MM.1S (cell line): ENCODE data around the gene LGMN.

ENCODE experiments used
- DNase-seq: peaks from one replicate; pipeline ENCODE4 v3.0.0-alpha.2; 2015
- H2AFZ ChIP-seq: fragments of 300-600 bp; sonication (generic); 2 replicates; pipeline ENCODE4 v1.6.0; 2016; ENCODE audit warnings: antibody characterized with exemption, low read length
- H3F3A ChIP-seq: fragments of 300-600 bp; sonication (generic); 2 replicates; pipeline ENCODE4 v1.6.1; 2016; ENCODE audit warnings: mild to moderate bottlenecking, antibody characterized with exemption, low read length, moderate library complexity, mixed read lengths; ENCODE audit not compliant: insufficient read depth
- H3K27ac ChIP-seq: fragments of 300-600 bp; sonication (generic); 2 replicates; pipeline ENCODE4 v1.5.1; 2016; ENCODE audit warnings: mild to moderate bottlenecking, low read length
- H3K27me3 ChIP-seq: fragments of 300-600 bp; sonication (generic); replicated peaks from 2 replicates; pipeline ENCODE4 v1.6.0; 2016; ENCODE audit warnings: low read length; ENCODE audit not compliant: insufficient read depth
- H3K36me3 ChIP-seq: fragments of 300-600 bp; sonication (generic); replicated peaks from 2 replicates; pipeline ENCODE4 v1.6.1; 2016; ENCODE audit warnings: mild to moderate bottlenecking, low read length, mixed read lengths; ENCODE audit not compliant: insufficient read depth
- H3K4me1 ChIP-seq: fragments of 300-600 bp; sonication (generic); 2 replicates; pipeline ENCODE4 v1.6.1; 2016; ENCODE audit warnings: low read length, mixed read lengths
- H3K4me2 ChIP-seq: fragments of 300-600 bp; sonication (generic); 2 replicates; pipeline ENCODE4 v1.6.0; 2016; ENCODE audit warnings: low read depth, low read length
- H3K4me3 ChIP-seq: fragments of 300-600 bp; sonication (generic); 2 replicates; pipeline ENCODE4 v1.5.1; 2016; ENCODE audit warnings: low read length, mixed read lengths
- H3K79me2 ChIP-seq: fragments of 300-600 bp; sonication (generic); 2 replicates; pipeline ENCODE4 v1.6.1; 2016; ENCODE audit warnings: mixed run types, low read length, mixed read lengths
- H3K9ac ChIP-seq: fragments of 300-600 bp; sonication (generic); 2 replicates; pipeline ENCODE4 v1.6.1; 2016; ENCODE audit warnings: low read length, mixed read lengths
- H3K9me2 ChIP-seq: fragments of 300-600 bp; sonication (generic); replicated peaks from 2 replicates; pipeline ENCODE4 v1.6.1; 2016; ENCODE audit warnings: mild to moderate bottlenecking, low read length, mixed read lengths; ENCODE audit not compliant: insufficient read depth
- H3K9me3 ChIP-seq: fragments of 300-600 bp; sonication (generic); replicated peaks from 2 replicates; pipeline ENCODE4 v1.6.1; 2016; ENCODE audit warnings: mild to moderate bottlenecking, low read length, mixed read lengths; ENCODE audit not compliant: insufficient read depth
- H4K20me1 ChIP-seq: fragments of 300-600 bp; sonication (generic); 2 replicates; pipeline ENCODE4 v1.6.1; 2016; ENCODE audit warnings: mild to moderate bottlenecking, low read length, moderate library complexity, mixed read lengths; ENCODE audit not compliant: insufficient read depth
- CTCF ChIP-seq: fragments of 300-600 bp; sonication (generic); IDR thresholded peaks from 2 replicates; pipeline ENCODE4 v1.5.1; 2016; ENCODE audit warnings: antibody characterized with exemption, low read length, mixed read lengths
- EZH2 ChIP-seq: fragments of 300-600 bp; sonication (generic); optimal IDR thresholded peaks from 2 replicates; pipeline ENCODE3; 2017; ENCODE audit warnings: low read depth, mild to moderate bottlenecking, antibody characterized with exemption, low read length, mixed read lengths
- EZH2phosphoT487 ChIP-seq: fragments of 300-600 bp; sonication (generic); IDR thresholded peaks from 2 replicates; pipeline ENCODE4 v1.6.1; 2018; ENCODE audit warnings: antibody characterized with exemption, low read length

The LGMN gene

GRCh38 chr14:92756446-92756845, 8.0 kb upstream of the LGMN start:
- no peaks in the 10 kb centered on the region for H3K9me3 ChIP-seq
- no peaks in the 10 kb centered on the region for H3K36me3 ChIP-seq
- H3K79me2 ChIP-seq: no peaks in the 10 kb centered on the region
- H3K9me2 ChIP-seq: no peaks in the 10 kb centered on the region
- no peak overlapping the region for H3K4me3 ChIP-seq
- no peaks in the 10 kb centered on the region for H3F3A ChIP-seq
- H3K4me2 ChIP-seq: no peak overlapping the region
- H3K27me3 ChIP-seq: no peaks in the 10 kb centered on the region
- peaks cover 26% of the 10 kb centered on the region; the same call in 1 of the 2 replicates for H3K4me1 ChIP-seq
- H2AFZ ChIP-seq: no peak overlapping the region
- H4K20me1 ChIP-seq: no peaks in the 10 kb centered on the region
- no peak for DNase-seq
- no peak overlapping the region for H3K9ac ChIP-seq
- TF ChIP-seq CTCF: no peak
- TF ChIP-seq EZH2: no peak
- no peak for TF ChIP-seq EZH2phosphoT487
- no peak overlapping the region for H3K27ac ChIP-seq

GRCh38 chr14:92755495-92755894, 7.1 kb upstream of the LGMN start:
- H3K4me3 ChIP-seq: no peak overlapping the region
- H3K4me1 ChIP-seq: peaks cover 25% of the 10 kb centered on the region; the same call in 1 of the 2 replicates
- no peak overlapping the region for H3K4me2 ChIP-seq
- H3K9me3 ChIP-seq: no peaks in the 10 kb centered on the region
- no peaks in the 10 kb centered on the region for H3K9me2 ChIP-seq
- no peak for TF ChIP-seq EZH2phosphoT487
- TF ChIP-seq EZH2: no peak
- TF ChIP-seq CTCF: no peak
- H3K79me2 ChIP-seq: no peaks in the 10 kb centered on the region
- H3F3A ChIP-seq: no peaks in the 10 kb centered on the region
- H3K27me3 ChIP-seq: no peaks in the 10 kb centered on the region
- H2AFZ ChIP-seq: no peak overlapping the region
- no peak for DNase-seq
- H3K27ac ChIP-seq: no peak overlapping the region
- no peaks in the 10 kb centered on the region for H3K36me3 ChIP-seq
- no peaks in the 10 kb centered on the region for H4K20me1 ChIP-seq
- H3K9ac ChIP-seq: no peak overlapping the region

- H3K27ac ChIP-seq: no peak overlapping the region
- no peak for DNase-seq
- H3F3A ChIP-seq: no peaks in the 10 kb centered on the region
- no peak overlapping the region for H3K9ac ChIP-seq
- H3K36me3 ChIP-seq: no peaks in the 10 kb centered on the region
- no peaks in the 10 kb centered on the region for H3K9me2 ChIP-seq
- H3K79me2 ChIP-seq: no peaks in the 10 kb centered on the region
- no peak overlapping the region for H3K4me3 ChIP-seq
- peaks cover 20% of the 10 kb centered on the region; the same call in 1 of the 2 replicates for H3K4me1 ChIP-seq
- H3K27me3 ChIP-seq: no peaks in the 10 kb centered on the region
- H3K9me3 ChIP-seq: no peaks in the 10 kb centered on the region
- TF ChIP-seq CTCF (no peak), EZH2phosphoT487 (no peak), EZH2 (no peak)
- H3K4me2 ChIP-seq: no peak overlapping the region
- no peaks in the 10 kb centered on the region for H4K20me1 ChIP-seq
- no peak overlapping the region for H2AFZ ChIP-seq
These were observed 6.5 kb upstream of the LGMN start for GRCh38 chr14:92754966-92755365.
